GM12878 (cell line): ENCODE measurements around the gene OPCML. TPM values are rescaled to one million over a fixed set of nuclear protein-coding genes. Genes with fewer than 3 reads are reported as not detected.

Experiments
- ATAC-seq: fragments of 200-7000 bp; cut with Tn5 transposase; 3 replicates; pipeline ENCODE4 v1.9.1; 2020; ENCODE audit warnings: mild to moderate bottlenecking, moderate library complexity
- BruUV-seq: library from RNA; stranded (reverse); fragments of 400-500 nt; replicated peaks from 2 replicates; lab custom pipeline; 2021; lab: Mats Ljungman, UMichigan
- CTCF ChIA-PET: fragments of 300-600 bp; sonication (Branson Sonifier 250); formaldehyde crosslinking; extraction: SDS; loops from one replicate; lab custom pipeline; 2021; ENCODE audit warnings: inconsistent platforms; lab: Yijun Ruan, JAX
- POLR2A ChIA-PET: fragments of 350-600 bp; formaldehyde crosslinking; extraction: SDS; loops from one replicate; lab custom pipeline; 2021; ENCODE audit warnings: inconsistent platforms; lab: Charles Lee
- RAD21 ChIA-PET: fragments of 300-600 bp; sonication (Branson Sonifier 250); formaldehyde crosslinking; loops from one replicate; lab custom pipeline; 2023; ENCODE audit warnings: antibody characterized with exemption; ENCODE audit not compliant: unreplicated experiment; lab: Charles Lee
- SMC1A ChIA-PET: fragments of 300-600 bp; sonication (Branson Sonifier 250); formaldehyde crosslinking; loops from one replicate; lab custom pipeline; 2023; ENCODE audit not compliant: unreplicated experiment, uncharacterized antibody; lab: Charles Lee
- DNase-seq: peaks from one replicate; pipeline ENCODE4 v3.0.0-alpha.2; 2011; ENCODE audit warnings: low read depth, low spot score
- FAIRE-seq: peaks from 3 replicates; lab custom pipeline; 2011; peaks lifted over from hg19 to GRCh38; lab: Jason Lieb, UNC
- H2AFZ ChIP-seq: 2 replicates; pipeline ENCODE4 v1.6.0; 2011; ENCODE audit warnings: low read depth, low read length, control low read depth; ENCODE audit not compliant: control insufficient read depth
- H3K27ac ChIP-seq: 2 replicates; pipeline ENCODE4 v1.5.1; 2011; ENCODE audit warnings: control low read depth; ENCODE audit not compliant: control insufficient read depth, insufficient read depth
- H3K27me3 ChIP-seq, 2 experiments: replicated peaks in 1 of 2; 2 replicates each; pipeline versions ENCODE4 v1.6.0 to v1.6.1; 2011; ENCODE audit warnings: low read length in 1 of 2; ENCODE audit not compliant: control insufficient read depth in 2 of 2, insufficient read depth in 2 of 2
- H3K36me3 ChIP-seq, 2 experiments: 2 replicates each; pipeline ENCODE4 v1.5.1; 2011; ENCODE audit warnings: low read length in 1 of 2; ENCODE audit not compliant: control insufficient read depth in 2 of 2, insufficient read depth in 2 of 2
- H3K4me1 ChIP-seq: 2 replicates; pipeline ENCODE4 v1.6.1; 2011; ENCODE audit warnings: mild to moderate bottlenecking, low read length, moderate library complexity, mixed read lengths; ENCODE audit not compliant: control insufficient read depth, insufficient read depth
- H3K4me2 ChIP-seq: 2 replicates; pipeline ENCODE4 v1.6.0; 2011; ENCODE audit warnings: control low read depth; ENCODE audit not compliant: control insufficient read depth, insufficient read depth
- H3K4me3 ChIP-seq: fragments of 200-600 bp; sonication (generic); 2 replicates; pipeline ENCODE4 v1.5.1; 2016
- H3K79me2 ChIP-seq: 2 replicates; pipeline ENCODE4 v1.6.0; 2011; ENCODE audit warnings: low read length; ENCODE audit not compliant: control insufficient read depth, insufficient read depth
- H3K9ac ChIP-seq: 2 replicates; pipeline ENCODE4 v1.8.0; 2011; ENCODE audit warnings: low read length, control low read depth, mixed read lengths; ENCODE audit not compliant: control insufficient read depth, insufficient read depth
- H3K9me3 ChIP-seq: replicated peaks from 3 replicates; pipeline ENCODE4 v1.5.1; 2011; ENCODE audit warnings: mild to moderate bottlenecking, low read length; ENCODE audit not compliant: control insufficient read depth, insufficient read depth
- H4K20me1 ChIP-seq: 2 replicates; pipeline ENCODE4 v1.6.0; 2011; ENCODE audit not compliant: control insufficient read depth, insufficient read depth
- BHLHE40 ChIP-seq, 2 experiments: fragments of 450-650 bp in 1 of 2; IDR thresholded peaks; 2 replicates each; pipeline ENCODE4 v1.6.1; 2011 to 2017; ENCODE audit warnings: low read depth in 2 of 2, borderline replicate concordance in 1 of 2, improper control_type of control experiment in 1 of 2, low read length in 1 of 2, mild to moderate bottlenecking in 1 of 2
- CHD1 ChIP-seq: IDR thresholded peaks from 2 replicates; pipeline ENCODE4 v1.6.1; 2012; ENCODE audit warnings: low read depth, low read length, improper control_type of control experiment
- ELK1 ChIP-seq: IDR thresholded peaks from 2 replicates; pipeline ENCODE4 v1.6.1; 2012; ENCODE audit warnings: low read depth, low read length, improper control_type of control experiment
- IKZF1 ChIP-seq: fragments of 450-650 bp; conservative IDR thresholded peaks from 2 replicates; pipeline ENCODE4 v1.6.1; 2017; ENCODE audit warnings: antibody characterized with exemption, mild to moderate bottlenecking
- MXI1 ChIP-seq: fragments of 150-350 bp; IDR thresholded peaks from 2 replicates; pipeline ENCODE4 v1.6.1; 2011; ENCODE audit warnings: low read depth, mild to moderate bottlenecking, inconsistent platforms, low read length, improper control_type of control experiment
- SIX5 ChIP-seq: IDR thresholded peaks from 2 replicates; pipeline ENCODE4 v1.6.1; 2011; ENCODE audit warnings: mild to moderate bottlenecking, low read depth, low read length, moderate library complexity; ENCODE audit not compliant: severe bottlenecking
- SRF ChIP-seq, 2 experiments: IDR thresholded peaks; 2 replicates each; pipeline ENCODE4 v1.6.1; 2011; ENCODE audit warnings: low read depth in 2 of 2, low read length in 2 of 2, mild to moderate bottlenecking in 1 of 2, moderate library complexity in 1 of 2
- TARDBP ChIP-seq: IDR thresholded peaks from 2 replicates; pipeline ENCODE4 v1.6.1; 2016; ENCODE audit warnings: borderline replicate concordance
- ZBED1 ChIP-seq: IDR thresholded peaks from 2 replicates; pipeline ENCODE4 v1.6.1; 2016; ENCODE audit warnings: borderline replicate concordance
- ZBTB11 ChIP-seq: fragments of 450-650 bp; formaldehyde crosslinking; IDR thresholded peaks from 2 replicates; pipeline ENCODE4 v1.5.0; 2022; ENCODE audit warnings: mild to moderate bottlenecking, missing genetic modification characterization
- ZNF217 ChIP-seq: fragments of 450-650 bp; IDR thresholded peaks from 2 replicates; pipeline ENCODE4 v1.6.1; 2017; ENCODE audit warnings: antibody characterized with exemption, mild to moderate bottlenecking
- ZZZ3 ChIP-seq: IDR thresholded peaks from 2 replicates; pipeline ENCODE4 v1.6.1; 2011; ENCODE audit warnings: low read depth; ENCODE audit not compliant: control insufficient read depth, insufficient read length
- WGBS: methylation state at CpG from one replicate; pipeline ENCODE4 v1.1.6; 2016; ENCODE audit warnings: low lambda C conversion rate; ENCODE audit not compliant: insufficient replicate concordance, insufficient coverage; ENCODE audit errors: missing lambda C conversion rate; 5-methylcytosine and 5-hydroxymethylcytosine counted together
- in situ Hi-C: fragments of 300-500 bp; cut with MboI; formaldehyde crosslinking; loops from 9 replicates; pipeline ENCODE4 v1.14.3; 2018; ENCODE audit warnings: mixed read lengths
- intact Hi-C: fragments of 100-400 bp; cut with micrococcal nuclease; formaldehyde crosslinking; loops from one replicate; pipeline ENCODE4 v1.14.2; 2022; ENCODE audit not compliant: unreplicated experiment
- polyA plus RNA-seq, 11 experiments: library from polyadenylated mRNA; depleted of rRNA in 4 of 11; unstranded in 6 of 11; stranded (reverse) in 5 of 11; fragments of >200 nt; fragmentation: Nextera tagmentation in 4 of 11; fragmentation: Illumina TruSeq in 1 of 11; extraction: Ambion mirVana in 4 of 11; extraction: Trizol in 1 of 11; gene quantifications; 1 replicate in 1 of 11; 2 replicates in 10 of 11; pipeline versions ENCODE4 v1.2.1 to v1.2.3, GENCODE V29; 2011 to 2016; ENCODE audit warnings: inconsistent platforms in 2 of 11, missing spikeins in 2 of 11, low read depth in 1 of 11
- total RNA-seq, 4 experiments: library from RNA; depleted of rRNA in 3 of 4; stranded (reverse); fragments of >200 nt in 3 of 4; fragmentation: Illumina TruSeq in 1 of 4; extraction: Trizol in 1 of 4; gene quantifications; 2 replicates each; pipeline versions ENCODE4 v1.2.1 to v1.2.3, GENCODE V29; 2013 to 2021

The OPCML gene
- total and polyA plus RNA-seq, 10 of the 15 experiments (the other 5 are each of a cell fraction or from before 2014, with no cell fraction given): 0.84 TPM; not detected in 9

GRCh38 chr11:133303262-133303661, 229.0 kb downstream of the OPCML start:
- no peaks in the 10 kb centered on the region for H3K27me3 ChIP-seq
- no peak overlapping the region for H3K27ac ChIP-seq
- RAD21 ChIA-PET: no interaction called here
- no peaks in the 10 kb centered on the region for H4K20me1 ChIP-seq
- no peak for FAIRE-seq
- TF ChIP-seq ZZZ3 (no peak), CHD1 (no peak), SIX5 (no peak), MXI1 (no peak), TARDBP (no peak), SRF (IDR thresholded peaks at IDR 0.05; ENCODE audit: low read depth in 2 of 2, low read length in 2 of 2) (no peak)
- no peaks in the 10 kb centered on the region for H3K79me2 ChIP-seq
- BruUV-seq: no TSS peak
- POLR2A ChIA-PET: no interaction called here
- ATAC-seq: no peak
- intact Hi-C loops: no loop called here
- CTCF ChIA-PET: no interaction called here
- in situ Hi-C loops: no loop called here
- no peaks in the 10 kb centered on the region; the same call in 2 of the 3 replicates for H3K9me3 ChIP-seq
- DNase-seq: no peak
- H2AFZ ChIP-seq: no peak overlapping the region
- no peaks in the 10 kb centered on the region for H3K36me3 ChIP-seq
- no peak overlapping the region for H3K9ac ChIP-seq
- no peak overlapping the region for H3K4me3 ChIP-seq
- WGBS: 50% methylated on average over 5 of the region's 5 CpGs
- H3K4me1 ChIP-seq: no peaks in the 10 kb centered on the region
- H3K4me2 ChIP-seq: no peak overlapping the region
- SMC1A ChIA-PET: no interaction called here

GRCh38 chr11:133302056-133302455, 230.2 kb downstream of the OPCML start:
- ChIA-PET CTCF (no interaction called here), SMC1A (no interaction called here), RAD21 (no interaction called here), POLR2A (no interaction called here)
- 43% methylated on average over 3 of the region's 3 CpGs for WGBS
- H2AFZ ChIP-seq: no peak overlapping the region
- no peaks in the 10 kb centered on the region for H4K20me1 ChIP-seq
- H3K79me2 ChIP-seq: no peaks in the 10 kb centered on the region
- DNase-seq (no peak), ATAC-seq (no peak), FAIRE-seq (no peak)
- no peak overlapping the region for H3K4me2 ChIP-seq
- H3K9ac ChIP-seq: no peak overlapping the region
- no peak overlapping the region for H3K27ac ChIP-seq
- no peaks in the 10 kb centered on the region; the same call in 2 of the 3 replicates for H3K9me3 ChIP-seq
- no TSS peak for BruUV-seq
- intact Hi-C loops: no loop called here
- in situ Hi-C loops: no loop called here
- H3K4me1 ChIP-seq: no peaks in the 10 kb centered on the region
- H3K27me3 ChIP-seq: no peaks in the 10 kb centered on the region
- no peak overlapping the region for H3K4me3 ChIP-seq
- H3K36me3 ChIP-seq: no peaks in the 10 kb centered on the region
- TF ChIP-seq MXI1 (no peak), ELK1 (no peak), BHLHE40 (IDR thresholded peaks at IDR 0.05; ENCODE audit: borderline replicate concordance in 1 of 2, low read depth in 2 of 2, low read length in 1 of 2) (no peak), ZBTB11 (CRISPR knock-in tag) (no peak), ZBED1 (no peak), ZNF217 (no peak), IKZF1 (no peak)
